NCI-H2227 (cell line): Measurements from ENCODE around the gene ZNF765.
"Not testable (repeated sequence)": the region's sequence is repeated elsewhere in the genome, so short reads cannot be mapped to it uniquely, and the experiment has no call there.

Experiments used
- DNase-seq: peaks from one replicate; lab custom pipeline; 2025; ENCODE audit not compliant: unreplicated experiment; lab: John Stamatoyannopoulos, UW

The ZNF765 gene

GRCh38 chr19:53475470-53475869 is 80.5 kb downstream of the ZNF765 start:
- not testable (repeated sequence) for DNase-seq
